NCI-H774 (cell line): ENCODE measurements around the gene ZNF260.

Source experiments
- DNase-seq: peaks from one replicate; lab custom pipeline; 2025; lab: John Stamatoyannopoulos, UW

ZNF260 gene

DNA sequence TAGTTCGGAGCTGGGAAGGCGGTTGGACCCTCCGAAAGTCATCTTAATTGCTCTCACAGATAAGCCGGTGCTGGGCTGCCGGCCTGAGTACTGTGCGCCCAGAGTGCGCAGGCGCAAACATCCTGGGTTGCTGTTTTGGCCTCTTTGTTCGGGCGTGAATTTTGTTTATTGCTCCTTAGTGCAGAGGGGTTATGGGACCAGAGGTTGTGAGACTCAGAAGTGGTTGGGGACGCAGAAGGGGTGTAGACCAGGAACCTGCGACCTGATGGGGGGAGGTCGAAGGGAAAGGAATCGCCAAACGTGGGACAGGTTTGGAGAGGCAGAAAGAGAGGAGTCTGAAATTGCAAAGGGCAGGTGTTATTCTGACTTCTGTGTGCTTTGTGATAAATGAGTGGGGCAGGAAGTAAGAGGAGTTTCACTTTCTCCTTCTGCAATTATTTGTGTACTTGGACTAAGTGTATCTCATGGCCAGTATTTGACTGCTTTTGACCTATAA lies 38.1 kb downstream of the ZNF260 start:
- peak; percentile 82 for DNase-seq

DNA sequence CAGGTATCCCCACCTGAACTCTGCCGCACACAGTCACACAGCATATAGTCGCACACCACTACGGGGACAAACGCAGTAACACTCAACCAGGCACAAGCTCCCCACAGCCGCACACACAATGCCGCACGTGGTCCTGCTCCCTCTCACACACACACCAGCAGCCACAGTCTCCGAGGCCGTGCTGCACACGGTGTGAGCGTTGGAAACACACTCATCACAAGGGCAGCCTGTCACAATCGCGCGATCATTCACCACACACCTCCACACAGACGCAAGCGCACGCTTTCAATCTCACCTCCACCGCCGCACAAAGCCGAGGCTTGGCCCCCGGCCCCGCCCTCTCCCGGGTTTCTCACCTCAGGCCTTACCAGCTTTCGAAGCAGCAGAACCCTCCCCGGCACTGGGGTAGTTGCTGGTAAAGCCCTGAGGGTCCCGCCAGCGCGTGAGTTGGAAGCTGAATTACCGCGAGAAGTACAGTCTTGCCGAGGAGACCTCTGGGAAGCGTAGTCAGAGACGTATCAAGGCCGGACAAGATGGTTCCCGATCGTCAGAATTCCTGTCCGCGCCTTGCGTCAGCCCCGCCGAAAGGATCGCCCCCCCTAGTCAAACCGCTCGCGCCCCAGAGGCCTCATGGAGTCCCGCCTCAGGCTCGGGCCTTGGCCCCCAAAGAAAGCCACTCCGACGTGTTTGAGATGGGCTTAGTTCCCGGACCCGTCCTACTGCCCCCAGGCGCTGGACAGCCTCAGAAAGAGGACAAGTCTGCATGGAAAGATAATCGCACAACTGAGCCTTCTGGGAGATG lies 38.8 kb downstream of the ZNF260 start, which contains the start of gene ZNF566:
TSS of gene ZNF566 (minus strand) at position 444 of the 802 bp plus-strand sequence. CDS start 13,004 bp downstream, outside the sequence.
- DNase-seq: peak; percentile 93

DNA sequence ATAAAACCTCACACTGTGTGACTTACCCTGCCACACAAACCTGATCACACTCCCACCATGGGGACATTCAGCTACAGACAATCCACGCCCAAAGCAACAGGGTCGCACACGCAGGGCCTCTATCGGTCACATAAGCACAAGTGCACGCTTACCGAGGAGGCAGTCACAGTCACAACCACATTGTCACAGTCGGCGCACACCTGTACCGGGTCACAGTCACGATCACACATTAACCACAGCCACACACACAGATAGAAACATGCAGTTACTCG lies 39.3 kb downstream of the ZNF260 start:
- no peak for DNase-seq

DNA sequence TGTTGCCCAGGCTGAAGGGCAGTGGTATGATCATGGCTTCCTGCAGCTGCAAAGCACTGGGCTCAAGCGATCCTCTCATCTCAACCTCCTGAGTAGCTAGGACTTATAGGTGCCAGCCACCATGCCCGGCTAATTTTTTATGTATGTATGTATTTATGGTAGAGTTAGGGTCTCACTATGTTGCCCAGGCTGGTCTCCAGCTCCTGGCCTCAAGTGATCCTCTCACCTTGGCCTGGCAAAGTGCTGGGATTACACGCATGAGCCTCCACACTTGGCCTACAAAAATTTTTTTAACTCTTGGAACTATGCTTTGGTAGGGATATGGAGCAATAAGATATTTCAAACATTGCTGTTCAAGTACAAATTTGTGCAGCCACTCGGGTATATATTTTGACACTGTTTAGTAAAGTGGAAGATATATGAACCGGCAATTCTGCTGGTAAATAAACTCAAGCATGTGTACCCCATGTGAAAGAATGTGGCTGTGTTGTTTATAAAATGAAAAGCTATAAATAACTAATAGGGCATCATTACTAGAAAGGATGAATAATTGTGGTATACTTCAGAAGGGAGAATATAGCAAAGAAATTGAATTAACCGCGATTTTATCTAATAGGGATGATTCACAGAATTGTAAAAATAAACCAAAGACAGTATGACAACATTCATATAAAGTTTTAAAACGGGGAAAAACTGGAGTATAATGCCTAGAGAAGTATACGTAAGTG lies 39.8 kb downstream of the ZNF260 start:
- DNase-seq: no peak

DNA sequence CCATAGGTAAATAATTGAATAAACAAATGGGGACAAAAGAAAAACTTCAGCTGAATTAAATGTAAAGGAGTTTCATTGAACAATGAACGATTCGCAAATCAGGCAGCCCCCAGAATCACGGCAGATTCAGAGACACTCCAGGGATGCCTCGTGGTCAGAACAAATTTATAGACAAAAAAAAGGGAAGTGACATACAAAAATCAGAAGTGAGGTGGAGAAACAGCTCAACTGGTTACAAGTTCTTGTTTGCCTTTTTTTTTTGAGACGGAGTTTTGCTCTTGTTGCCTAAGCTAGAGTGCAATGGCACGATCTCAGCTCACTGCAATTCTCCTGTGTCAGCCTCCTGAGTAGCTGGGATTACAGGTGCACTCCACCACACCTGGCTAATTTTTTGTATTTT lies 44.4 kb downstream of the ZNF260 start:
- no peak for DNase-seq

DNA sequence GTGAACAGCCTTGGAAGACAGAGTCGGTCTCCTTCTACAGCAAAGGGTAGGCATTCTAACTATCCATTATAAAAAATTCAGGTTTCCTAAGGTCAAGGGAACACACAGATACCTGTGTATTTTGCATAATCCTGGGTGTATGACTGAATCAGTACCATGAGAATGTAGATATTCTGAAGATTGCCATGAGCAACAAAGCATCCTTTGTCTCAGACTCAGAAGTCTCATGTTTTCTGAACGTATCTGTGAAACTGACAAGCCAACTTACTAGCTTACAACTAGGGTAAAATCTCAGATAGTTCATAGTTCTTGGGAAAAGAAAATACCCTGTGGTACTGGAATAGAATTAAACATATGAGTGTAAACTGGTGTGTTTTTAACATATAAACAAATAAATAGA lies 45.2 kb downstream of the ZNF260 start:
- DNase-seq: no peak
